Activated CD8-positive, alpha-beta T cell treated with anti-CD3 and anti-CD28 coated beads for 36 hours (primary cell): ENCODE data around the gene WDR20. TPM values are rescaled to one million over a fixed set of nuclear protein-coding genes. Genes with fewer than 3 reads are reported as not detected.
A peak's percentile ranks its signal among the peaks of the same experiment; 100 is the strongest.

ENCODE experiments used
- ATAC-seq: fragments of 200-7000 bp; cut with Tn5 transposase; one replicate; pipeline ENCODE4 v1.10.0; 2021; ENCODE audit warnings: mild to moderate bottlenecking, moderate library complexity
- CTCF ChIA-PET: fragments of 350-600 bp; sonication (Branson Sonifier 250); formaldehyde crosslinking; loops from one replicate; lab custom pipeline; 2021; ENCODE audit warnings: antibody characterized with exemption; lab: Charles Lee
- POLR2A ChIA-PET: fragments of 350-600 bp; sonication (Branson Sonifier 250); formaldehyde crosslinking; loops from one replicate; lab custom pipeline; 2021; ENCODE audit warnings: antibody characterized with exemption; lab: Charles Lee
- DNase-seq: peaks from one replicate; pipeline ENCODE4 v3.0.0-alpha.2; 2020
- H3K27ac Mint-ChIP-seq: one replicate; pipeline ENCODE4 v1.8.0; 2021; ENCODE audit warnings: mild to moderate bottlenecking, mixed read lengths
- H3K27me3 Mint-ChIP-seq: one replicate; pipeline ENCODE4 v1.8.0; 2021; ENCODE audit warnings: mixed read lengths
- H3K36me3 Mint-ChIP-seq: one replicate; pipeline ENCODE4 v1.8.0; 2021; ENCODE audit warnings: low read depth, mixed read lengths
- H3K4me1 Mint-ChIP-seq: one replicate; pipeline ENCODE4 v1.8.0; 2021; ENCODE audit warnings: low read depth, mixed read lengths
- H3K4me3 Mint-ChIP-seq: one replicate; pipeline ENCODE4 v1.8.0; 2021; ENCODE audit warnings: mild to moderate bottlenecking, moderate library complexity, mixed read lengths
- H3K9me3 Mint-ChIP-seq: one replicate; pipeline ENCODE4 v1.8.0; 2021; ENCODE audit warnings: mixed read lengths
- CTCF ChIP-seq: fragments of 200-600 bp; IDR thresholded peaks from one replicate; pipeline ENCODE4 v1.8.0; 2022; ENCODE audit warnings: antibody characterized with exemption, mild to moderate bottlenecking
- intact Hi-C: fragments of 100-400 bp; cut with micrococcal nuclease; formaldehyde crosslinking; loops from one replicate; pipeline ENCODE4 v1.10.0; 2022
- total RNA-seq, 2 experiments: library from RNA; stranded (reverse); gene quantifications; one replicate each; pipeline ENCODE4 v1.2.3, GENCODE V29; 2021

The WDR20 gene
- total RNA-seq, 2 experiments from 2014 or later = 18.5 to 21.6 TPM

GRCh38 chr14:102217987-102218421 is 78.3 kb downstream of the WDR20 start:
- DNase-seq = no peak
- TF ChIP-seq CTCF = no peak
- Mint-ChIP-seq H3K9me3 (no peaks in the 10 kb centered on the region), H3K27ac (no peak overlapping the region), H3K4me1 (peaks cover 17% of the 10 kb centered on the region), H3K4me3 (no peak overlapping the region), H3K36me3 (no peaks in the 10 kb centered on the region), H3K27me3 (no peaks in the 10 kb centered on the region)
- intact Hi-C loops = no loop called here
- CTCF ChIA-PET = interaction anchor here (1.1 kb wide), 1 partner anchor 16 kb away, joined by 3 read pairs; no protein-coding TSS in a partner anchor
- POLR2A ChIA-PET = no interaction called here
- no peak for ATAC-seq

- POLR2A ChIA-PET = interaction anchor here (1.0 kb wide), 1 partner anchor 85 kb away, joined by 3 read pairs; no protein-coding TSS in a partner anchor
- Mint-ChIP-seq H3K9me3 (no peaks in the 10 kb centered on the region), H3K4me1 (peaks cover 17% of the 10 kb centered on the region), H3K4me3 (no peak overlapping the region), H3K36me3 (no peaks in the 10 kb centered on the region), H3K27me3 (no peaks in the 10 kb centered on the region), H3K27ac (no peak overlapping the region)
- intact Hi-C loops = no loop called here
- CTCF ChIA-PET = interaction anchor here (1.1 kb wide), 1 partner anchor 17 kb away, joined by 3 read pairs; no protein-coding TSS in a partner anchor
- TF ChIP-seq CTCF = no peak
- ATAC-seq = no peak
- no peak for DNase-seq
Measured at GRCh38 chr14:102218688-102219087, 79.0 kb downstream of the WDR20 start.

- Mint-ChIP-seq H3K4me3 (no peak overlapping the region), H3K9me3 (no peaks in the 10 kb centered on the region), H3K27me3 (no peaks in the 10 kb centered on the region), H3K36me3 (no peaks in the 10 kb centered on the region), H3K27ac (peak overlapping the region; percentile 74), H3K4me1 (peaks cover 17% of the 10 kb centered on the region)
- no peak for ATAC-seq
- no peak for TF ChIP-seq CTCF
- intact Hi-C loops = no loop called here
- ChIA-PET POLR2A (interaction anchor here (0.6 to 1.0 kb wide), 2 partner anchors 36 to 86 kb away, joined by 3 read pairs; no protein-coding TSS in a partner anchor), CTCF (no interaction called here)
- no peak for DNase-seq
Measured at GRCh38 chr14:102219316-102219715, 79.6 kb downstream of the WDR20 start.

GRCh38 chr14:102220031-102220430 is 80.3 kb downstream of the WDR20 start:
- intact Hi-C loops = no loop called here
- peak; percentile 57 for DNase-seq
- no peak for TF ChIP-seq CTCF
- ATAC-seq = peak; percentile 91
- Mint-ChIP-seq H3K27me3 (no peaks in the 10 kb centered on the region), H3K36me3 (no peaks in the 10 kb centered on the region), H3K4me3 (no peak overlapping the region), H3K9me3 (no peaks in the 10 kb centered on the region), H3K4me1 (peaks cover 17% of the 10 kb centered on the region), H3K27ac (peak overlapping the region; percentile 74)
- ChIA-PET POLR2A (interaction anchor here (0.6 kb wide), 1 partner anchor 37 kb away, joined by 3 read pairs; no protein-coding TSS in a partner anchor), CTCF (no interaction called here)

- H3K4me1 Mint-ChIP-seq = peaks cover 17% of the 10 kb centered on the region
- no peak for TF ChIP-seq CTCF
- no peaks in the 10 kb centered on the region for H3K9me3 Mint-ChIP-seq
- intact Hi-C loops = no loop called here
- ChIA-PET POLR2A (no interaction called here), CTCF (no interaction called here)
- H3K4me3 Mint-ChIP-seq = no peak overlapping the region
- no peaks in the 10 kb centered on the region for H3K36me3 Mint-ChIP-seq
- peak overlapping the region; percentile 49 for H3K27ac Mint-ChIP-seq
- H3K27me3 Mint-ChIP-seq = no peaks in the 10 kb centered on the region
- ATAC-seq (no peak), DNase-seq (no peak)
Measured at GRCh38 chr14:102221026-102221425, 81.3 kb downstream of the WDR20 start.
